GM18520 (cell line): ENCODE measurements around the gene EPB41L4B.

Experiments
- ATAC-seq: cut with Tn5 transposase; IDR thresholded peaks from one replicate; pipeline ENCODE4 v1.9.1; 2021; ENCODE audit not compliant: unreplicated experiment

Gene EPB41L4B

DNA sequence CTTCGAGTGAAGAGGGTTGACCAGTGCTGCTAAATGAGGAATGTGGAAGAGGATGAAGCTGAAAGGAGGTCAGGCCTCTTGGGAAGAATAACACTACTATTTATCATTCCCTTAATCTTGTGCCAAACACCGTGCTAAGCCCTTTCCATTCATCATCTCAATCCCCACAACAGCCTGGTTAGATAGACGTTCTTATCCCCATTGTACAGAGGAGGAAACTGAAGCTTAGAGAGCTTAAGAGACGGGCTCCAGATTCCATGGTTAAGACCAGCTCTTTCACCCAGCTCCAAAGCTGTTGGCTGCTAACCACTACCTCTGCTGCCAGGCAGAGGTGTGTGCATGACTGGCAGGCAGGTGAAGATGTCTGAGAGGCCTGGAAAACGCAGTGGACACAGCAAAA, 868 bp upstream of the EPB41L4B start:
- no peak for ATAC-seq

DNA sequence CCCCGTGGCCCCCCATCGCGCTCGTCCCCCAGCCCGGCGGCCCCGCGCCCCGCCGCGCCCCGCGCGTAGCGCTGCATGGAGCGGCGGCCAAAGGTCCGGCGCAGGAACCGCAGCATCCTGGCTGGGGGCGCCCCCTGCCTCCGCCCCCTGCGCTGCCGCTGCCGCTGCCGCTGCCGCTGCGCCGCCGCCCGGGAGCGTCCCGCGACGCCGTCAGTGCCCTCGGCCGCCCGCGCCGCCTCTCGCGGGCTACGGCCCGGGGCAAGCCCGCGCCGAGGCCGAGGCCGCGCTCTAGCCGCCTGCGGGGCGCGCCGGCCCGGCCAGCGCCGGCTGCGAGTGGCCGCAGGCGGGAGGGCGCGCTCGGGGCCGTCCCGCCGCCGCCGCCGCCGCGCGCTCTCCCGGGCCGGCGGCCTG, 523 bp downstream of the EPB41L4B start:
- ATAC-seq, result peak; percentile 12

DNA sequence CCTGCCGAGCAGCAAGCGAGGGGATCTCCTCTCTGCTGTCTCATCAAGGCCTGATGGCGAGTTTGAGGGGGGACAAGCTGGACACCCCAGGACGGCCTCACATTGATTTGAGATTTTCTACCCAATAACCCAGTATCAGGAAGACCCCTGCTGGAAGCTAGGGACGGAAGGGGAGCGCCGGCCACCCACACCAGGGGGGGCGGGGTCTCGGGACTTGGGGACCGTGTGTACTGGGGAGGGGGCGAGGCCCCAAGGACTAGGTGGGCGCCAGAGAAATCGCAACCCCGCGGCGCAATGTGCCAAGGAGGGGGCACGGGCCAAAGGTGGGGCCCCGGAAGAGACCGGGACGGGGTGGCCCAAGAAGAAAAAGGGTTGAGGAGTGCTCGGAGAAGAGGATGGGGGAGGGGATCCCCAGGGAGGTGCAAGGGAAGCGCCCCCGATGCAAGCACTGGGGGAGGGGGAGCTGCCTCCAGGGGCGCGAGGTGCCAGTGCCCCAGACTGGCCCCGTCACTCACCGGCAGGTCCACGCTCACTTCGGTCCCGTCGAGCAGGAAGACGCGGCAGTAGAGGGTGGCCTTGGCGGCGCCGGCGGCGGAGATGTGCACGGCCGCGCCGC, 1.1 kb downstream of the EPB41L4B start:
- no peak for ATAC-seq

DNA sequence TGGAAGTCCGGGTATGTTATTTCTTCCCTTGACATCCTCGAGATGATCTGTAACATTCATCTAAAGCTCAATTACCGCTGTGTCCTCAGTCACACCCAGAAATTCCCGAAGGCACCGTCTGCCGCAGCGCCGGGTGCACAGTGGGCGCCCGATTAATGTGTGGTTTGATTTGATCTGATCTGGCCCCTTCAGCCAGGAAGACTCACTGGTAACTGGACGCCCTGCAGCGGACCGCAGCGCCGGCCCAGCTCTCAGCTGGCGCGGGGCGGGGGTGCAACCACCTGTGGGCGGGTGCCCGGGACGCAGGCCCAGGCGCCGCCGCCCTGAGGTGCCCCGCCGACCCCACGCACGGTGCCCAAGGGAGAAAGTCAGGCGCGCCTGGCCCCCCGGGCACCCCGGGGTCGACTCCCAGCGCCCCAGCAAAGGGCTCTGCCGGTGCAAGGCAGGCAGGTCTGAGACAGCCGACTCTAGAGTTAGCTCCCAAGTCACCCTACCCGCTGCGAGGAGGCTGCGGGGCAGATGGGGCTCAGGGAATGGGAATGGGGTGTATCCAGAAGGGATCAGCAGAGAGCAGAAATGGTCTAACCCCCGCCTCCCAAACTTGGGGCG, 1.7 kb downstream of the EPB41L4B start:
- ATAC-seq, result no peak

DNA sequence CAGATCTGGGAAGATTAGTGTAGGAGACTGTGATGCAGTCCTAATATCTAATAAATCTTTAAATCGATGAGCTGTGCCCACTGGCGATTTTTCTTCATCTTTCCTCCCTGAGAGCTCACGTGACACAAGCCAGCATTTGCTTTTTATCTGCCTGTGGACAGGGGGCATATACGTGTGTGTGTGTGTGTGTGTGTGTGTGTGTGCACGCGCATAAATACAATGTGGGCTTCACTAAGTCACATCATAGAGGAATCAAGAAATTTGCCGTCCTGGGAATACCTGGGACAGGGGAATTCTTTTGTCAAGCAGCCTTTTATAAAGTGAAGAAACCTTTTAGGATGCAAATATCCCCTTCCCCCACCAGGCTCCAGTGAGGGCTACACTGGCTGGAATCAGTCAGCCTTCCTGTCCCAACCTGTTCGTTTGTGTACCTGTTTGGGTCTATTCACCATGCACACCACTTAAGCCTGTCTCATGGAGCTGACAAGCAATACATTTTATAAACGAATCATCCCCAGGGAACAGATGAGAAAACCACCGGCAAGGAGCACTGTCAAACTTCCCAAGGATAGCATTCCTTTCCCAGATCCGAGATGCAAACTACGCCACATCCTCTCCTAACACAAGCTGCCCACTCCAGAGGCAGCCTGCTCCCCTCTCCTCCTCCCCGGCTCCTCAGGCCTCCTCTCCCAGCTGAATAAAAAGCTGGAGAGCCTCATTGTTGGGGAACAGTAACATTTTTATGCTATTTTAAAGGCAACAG, 2.7 kb downstream of the EPB41L4B start:
- ATAC-seq, result no peak

DNA sequence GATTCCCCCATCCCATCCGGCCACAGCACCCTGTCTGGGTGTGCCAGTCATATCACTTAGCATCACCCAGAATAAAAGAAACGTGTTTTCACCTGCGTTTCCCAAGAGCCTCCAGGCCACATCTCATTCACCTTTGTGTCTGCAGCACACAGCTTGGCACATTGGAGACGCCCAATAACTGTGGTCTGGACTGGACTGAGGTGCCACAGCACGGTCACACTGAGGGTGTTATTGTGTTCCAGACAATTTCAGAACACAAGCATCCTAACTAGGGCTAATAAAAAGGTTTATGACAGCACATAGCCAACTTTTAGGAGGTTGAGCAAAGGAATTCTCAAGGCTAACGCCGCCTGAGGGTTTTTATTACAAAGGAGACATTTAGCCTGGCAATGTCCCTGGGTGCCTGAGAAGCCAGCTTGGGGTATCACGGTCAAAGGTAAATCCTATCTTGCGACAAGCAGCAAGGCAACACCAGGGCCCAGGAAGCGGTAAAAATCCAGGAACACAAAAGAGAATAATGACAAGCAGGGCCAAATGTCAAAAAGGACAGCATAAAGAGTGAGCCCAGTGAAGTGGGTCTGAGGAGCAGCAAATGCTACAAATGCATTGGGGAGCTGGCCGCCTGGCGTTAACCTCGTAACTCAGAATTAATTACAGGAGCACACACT, 3.4 kb downstream of the EPB41L4B start:
- ATAC-seq, result no peak

DNA sequence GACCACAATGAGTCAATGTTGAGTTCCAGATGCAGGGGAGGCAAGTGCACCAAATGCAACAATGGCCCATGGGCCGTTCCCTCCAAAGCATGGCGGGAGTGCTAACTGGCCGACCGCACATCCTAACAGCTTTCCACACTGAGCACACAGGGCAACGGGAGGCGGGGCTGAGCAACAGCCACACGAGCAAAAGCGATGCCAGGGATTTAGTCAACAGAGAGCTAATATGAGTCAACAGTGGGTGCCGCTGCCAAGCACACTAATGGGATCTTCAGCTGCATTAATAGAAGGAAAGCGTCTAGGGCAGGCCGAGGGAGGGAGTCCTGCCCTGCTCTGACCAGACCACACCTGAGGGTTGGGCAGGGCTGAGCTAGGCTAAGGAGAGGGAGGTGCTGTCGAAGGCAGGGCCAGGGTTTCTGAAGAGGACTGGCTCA, 4.6 kb downstream of the EPB41L4B start:
- ATAC-seq, result no peak

DNA sequence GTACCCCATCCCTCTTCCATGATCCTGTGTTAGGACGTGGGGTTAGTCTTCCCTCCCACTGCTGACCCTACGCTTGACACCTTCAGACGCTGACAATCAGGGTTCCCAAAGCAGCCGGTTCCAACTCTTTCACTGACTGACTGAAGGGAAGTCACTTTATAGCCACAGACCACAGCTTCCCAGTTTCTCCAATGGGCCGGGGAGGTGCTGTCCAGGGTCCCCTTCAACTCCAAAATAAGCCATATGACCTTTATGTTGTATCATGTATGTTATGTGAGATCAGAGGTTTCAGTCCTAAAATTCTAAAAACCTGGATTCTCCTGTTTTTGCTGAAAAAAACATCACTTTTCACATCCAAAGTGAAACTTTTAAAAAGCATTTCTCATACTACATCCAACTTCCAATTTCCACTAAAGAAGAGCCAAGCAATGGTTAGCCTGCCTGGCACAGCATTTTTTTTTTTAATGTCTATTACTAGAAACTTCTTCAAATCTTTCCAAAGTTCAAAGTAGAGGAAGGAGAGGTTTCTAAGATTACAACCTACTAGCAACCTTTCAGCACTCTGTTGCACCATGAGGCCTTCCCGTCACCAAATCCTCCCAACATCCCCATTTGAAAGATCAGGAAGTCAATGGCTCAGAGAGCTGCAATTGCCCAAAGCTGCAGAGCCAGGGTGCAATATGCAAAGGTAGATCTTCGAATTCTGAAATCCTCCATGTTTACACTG, 5.2 kb downstream of the EPB41L4B start:
- ATAC-seq, result no peak

DNA sequence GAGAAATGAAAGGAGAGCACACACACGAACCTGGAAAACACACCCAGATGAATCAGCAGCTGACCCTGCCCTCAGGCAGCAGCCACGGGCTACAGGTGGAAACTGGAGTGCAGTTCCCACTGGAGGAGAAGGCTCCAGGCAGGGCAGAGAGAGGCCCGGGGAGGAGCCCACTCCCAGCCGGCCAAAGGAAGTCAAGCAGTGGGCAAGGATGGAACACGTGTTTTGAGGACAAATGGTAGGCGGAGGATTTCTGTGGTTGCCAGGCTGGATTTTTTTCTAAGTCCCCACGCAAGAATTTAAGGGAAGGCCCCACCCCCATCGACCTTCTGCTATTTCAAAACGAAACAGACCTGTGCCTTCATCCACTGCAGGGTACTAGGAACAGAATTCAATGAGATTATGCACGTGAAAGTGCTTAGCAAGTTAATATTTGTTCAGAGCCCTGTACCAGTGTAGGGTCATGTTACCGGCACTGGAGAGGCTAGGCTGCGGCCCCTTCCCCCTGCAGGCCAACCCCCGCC, 6.8 kb downstream of the EPB41L4B start:
- no peak for ATAC-seq

DNA sequence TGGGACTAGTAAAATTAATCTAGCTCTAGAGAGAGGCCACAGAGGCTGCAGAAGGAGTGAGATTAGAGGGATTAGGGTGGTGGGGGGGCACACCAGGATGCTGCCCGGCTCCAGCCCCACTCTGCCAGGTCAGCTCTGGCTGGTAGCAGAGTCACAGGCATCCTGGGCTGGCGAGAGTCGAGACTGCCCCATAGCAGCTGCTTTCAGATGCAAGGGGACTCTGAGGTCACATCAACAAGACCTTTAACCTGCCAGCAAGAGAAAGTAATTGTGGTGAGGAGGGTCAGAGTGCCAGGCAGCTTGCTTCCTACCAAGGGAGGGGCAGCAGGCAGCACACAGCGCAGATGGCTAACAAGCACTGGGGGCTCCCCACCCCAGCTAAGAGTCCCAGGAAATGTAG, 7.5 kb downstream of the EPB41L4B start:
- ATAC-seq, result no peak

DNA sequence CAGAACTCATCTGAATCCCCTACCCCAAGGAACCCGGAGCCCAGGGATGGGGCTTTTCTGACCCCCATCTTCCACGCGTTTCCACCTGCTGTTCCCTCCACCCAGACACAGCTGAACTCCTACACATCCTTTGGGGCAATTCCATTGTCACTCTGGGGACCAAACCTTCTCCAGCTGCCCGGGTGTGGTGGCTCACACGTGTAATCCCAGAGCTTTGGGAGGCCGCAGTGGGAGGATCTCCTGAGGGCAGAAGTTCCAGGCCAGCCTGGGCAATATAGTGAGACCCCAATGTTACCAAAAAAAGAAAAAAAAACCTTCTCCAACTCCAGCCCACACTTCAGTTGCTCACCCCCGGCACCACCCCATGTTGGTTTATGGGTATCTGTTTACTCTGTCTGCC, 8.1 kb downstream of the EPB41L4B start:
- ATAC-seq, result no peak

DNA sequence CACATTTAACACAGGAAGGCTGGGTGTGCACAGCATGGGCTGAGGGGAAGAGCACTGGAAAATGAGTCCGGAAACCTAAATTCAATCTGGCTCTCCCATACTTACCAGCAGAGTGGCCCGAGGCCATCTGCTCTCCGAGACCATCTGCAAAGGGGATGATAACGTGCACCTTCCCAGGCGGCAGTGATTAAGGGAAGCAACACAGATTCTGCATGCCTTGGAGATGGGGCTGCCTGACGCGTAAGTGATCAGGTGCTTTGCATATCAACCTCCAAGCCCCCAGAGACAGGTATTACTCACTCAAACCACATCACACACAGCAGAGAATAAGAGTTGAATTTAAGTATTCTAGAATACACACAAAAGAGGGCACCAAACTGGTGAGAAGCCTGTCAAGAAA, 9.1 kb downstream of the EPB41L4B start:
- no peak for ATAC-seq

DNA sequence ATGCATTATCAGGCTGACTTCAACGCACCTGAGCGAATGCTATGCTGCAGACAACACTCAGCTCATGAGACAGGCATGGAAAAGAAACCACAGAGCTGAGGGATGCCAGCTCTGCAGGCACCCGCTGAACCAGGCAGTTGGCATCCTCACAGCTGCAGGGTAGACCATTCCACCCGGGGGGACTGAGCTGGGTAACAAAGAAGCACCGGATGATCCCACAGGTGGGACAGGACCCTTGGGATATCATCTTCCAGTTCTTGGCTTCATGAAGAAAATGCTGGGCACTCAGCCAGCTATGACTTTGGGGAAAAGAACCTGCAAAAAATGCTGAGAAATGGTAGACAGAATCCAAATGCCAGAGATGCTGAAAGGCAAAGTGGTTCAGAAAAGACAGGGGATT, 9.6 kb downstream of the EPB41L4B start:
- no peak for ATAC-seq

DNA sequence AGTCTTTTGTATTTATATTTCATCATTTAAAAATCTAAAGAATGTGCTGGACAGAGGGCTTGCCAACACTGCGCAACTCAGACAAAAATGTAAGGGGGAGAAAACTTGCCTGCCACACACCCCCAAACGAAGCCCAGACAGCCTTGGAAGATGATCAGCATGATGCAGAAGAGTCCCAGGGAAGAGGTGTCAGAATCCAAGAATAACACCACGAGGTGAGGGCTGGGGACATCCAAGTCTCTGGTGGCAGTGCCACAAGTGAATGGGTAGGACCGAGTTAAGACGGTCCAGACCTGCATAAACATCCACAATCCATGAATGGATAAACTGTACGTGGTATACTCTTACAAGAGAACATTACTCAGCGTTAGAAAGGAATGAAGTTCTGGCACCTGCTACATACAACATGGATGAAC, 10.4 kb downstream of the EPB41L4B start:
- no peak for ATAC-seq

DNA sequence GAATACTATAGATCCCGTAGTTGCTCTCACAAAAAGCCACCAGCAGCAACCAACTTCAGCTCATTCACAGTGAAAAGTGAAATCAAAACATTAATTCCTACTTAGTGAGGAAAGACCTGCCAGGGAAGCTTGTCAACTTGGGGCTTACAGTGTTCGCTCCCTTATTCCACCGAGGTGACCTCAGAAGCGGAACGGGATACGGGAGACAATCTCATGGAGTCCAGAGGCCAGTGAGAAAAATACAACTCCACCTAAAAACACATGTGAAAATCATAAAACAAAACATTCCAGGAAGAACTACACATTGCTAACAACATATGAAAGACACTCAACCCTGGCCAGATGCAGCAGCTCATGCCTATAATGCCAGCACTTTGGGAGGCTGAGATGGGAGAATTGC, 11.6 kb downstream of the EPB41L4B start:
- no peak for ATAC-seq

DNA sequence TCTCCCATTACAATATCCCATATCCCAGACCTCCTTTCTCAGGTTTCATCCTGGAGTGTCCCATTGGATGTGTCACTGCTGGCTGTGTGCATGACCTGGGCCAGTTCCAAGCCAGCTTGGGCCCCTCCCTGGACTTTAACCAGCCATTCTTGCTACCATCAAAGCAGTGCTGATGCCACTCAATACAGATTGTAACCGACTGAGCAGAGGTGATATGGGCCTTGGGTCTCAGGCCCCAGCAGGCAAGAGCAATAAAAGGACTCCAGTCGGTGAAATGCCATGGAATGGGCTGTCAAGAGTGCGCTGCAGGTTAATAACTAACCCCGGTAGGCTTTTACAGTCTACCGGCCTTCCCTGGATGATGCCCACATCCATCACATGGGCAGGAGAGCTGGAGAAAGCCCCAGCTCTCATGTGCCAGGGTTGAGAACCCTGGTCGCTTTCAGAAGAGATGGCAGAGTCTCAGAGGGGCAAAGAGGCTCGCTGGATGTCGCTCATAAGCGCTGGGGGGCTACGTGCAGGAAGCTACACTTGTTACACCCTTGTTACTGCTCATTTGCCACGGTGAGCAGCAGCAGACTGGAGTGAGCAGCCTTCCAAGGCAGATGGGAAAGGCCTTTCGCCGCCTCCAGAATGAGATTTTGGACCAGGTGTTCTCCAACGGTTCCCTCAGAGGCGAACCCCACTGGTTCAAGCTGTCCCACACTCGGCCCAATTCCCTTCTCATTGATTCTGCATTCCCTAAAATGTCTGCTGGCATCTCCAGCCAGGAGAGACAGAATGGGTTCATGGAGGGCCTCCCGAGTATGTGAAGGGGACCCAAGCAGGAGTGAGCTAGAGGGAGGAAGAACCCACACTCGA, 13.2 kb downstream of the EPB41L4B start:
- no peak for ATAC-seq

DNA sequence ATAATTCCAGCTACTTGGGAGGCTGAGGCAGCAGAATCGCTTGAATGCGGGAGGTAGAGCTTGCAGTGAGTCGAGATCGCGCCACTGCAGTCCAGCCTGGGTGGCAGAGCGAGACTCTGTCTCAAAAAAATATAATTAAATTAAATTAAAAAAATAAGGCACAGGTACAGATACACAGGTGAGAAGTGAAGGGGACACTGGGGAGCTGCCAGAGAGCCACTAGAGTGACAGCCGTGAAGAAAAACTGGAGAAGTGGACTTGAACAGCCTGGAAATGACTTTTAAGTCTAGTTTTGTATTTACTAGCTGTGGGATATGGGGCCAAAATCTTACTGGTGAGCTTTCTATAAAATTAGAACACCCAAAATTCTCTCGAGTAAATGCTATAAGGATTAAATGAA, 15.1 kb downstream of the EPB41L4B start:
- no peak for ATAC-seq

DNA sequence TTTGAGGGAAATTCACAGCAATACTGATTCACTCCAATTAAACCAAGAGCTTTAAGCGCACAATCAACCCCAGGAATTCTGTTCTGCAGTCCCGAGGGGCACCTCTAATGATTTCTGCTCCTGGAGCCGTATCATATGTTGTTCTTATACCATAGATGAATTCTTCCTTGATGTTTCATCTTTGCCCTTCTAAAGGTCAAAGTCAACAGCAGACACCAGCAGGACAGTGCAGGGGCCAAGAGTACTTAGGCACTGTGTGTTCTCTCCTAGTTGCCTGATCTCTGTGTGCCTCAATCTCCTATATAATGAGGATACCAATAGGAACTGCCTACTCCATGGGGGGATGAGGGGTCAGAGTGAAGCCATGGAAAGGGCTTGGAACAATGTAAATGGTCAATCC, 16.5 kb downstream of the EPB41L4B start:
- ATAC-seq, result no peak

DNA sequence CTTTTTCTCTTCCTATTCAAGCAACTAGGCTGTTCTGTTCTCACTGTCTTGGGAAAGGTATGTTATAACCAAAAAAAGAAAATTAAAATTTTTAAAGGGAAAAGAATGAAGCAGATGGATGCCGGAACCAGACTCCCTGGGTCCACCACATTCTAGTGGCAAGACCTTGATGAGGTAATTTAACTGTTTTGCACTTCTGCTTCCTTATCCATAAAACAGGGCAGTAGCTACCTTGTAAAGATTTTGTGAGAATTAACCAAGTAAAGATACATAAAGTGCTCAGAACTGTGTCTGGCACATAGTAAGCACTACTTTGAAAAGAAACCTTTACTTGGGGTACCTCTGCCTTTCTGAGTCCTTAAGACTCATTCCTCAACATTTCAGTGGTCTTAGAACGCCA, 17.0 kb downstream of the EPB41L4B start:
- no peak for ATAC-seq

DNA sequence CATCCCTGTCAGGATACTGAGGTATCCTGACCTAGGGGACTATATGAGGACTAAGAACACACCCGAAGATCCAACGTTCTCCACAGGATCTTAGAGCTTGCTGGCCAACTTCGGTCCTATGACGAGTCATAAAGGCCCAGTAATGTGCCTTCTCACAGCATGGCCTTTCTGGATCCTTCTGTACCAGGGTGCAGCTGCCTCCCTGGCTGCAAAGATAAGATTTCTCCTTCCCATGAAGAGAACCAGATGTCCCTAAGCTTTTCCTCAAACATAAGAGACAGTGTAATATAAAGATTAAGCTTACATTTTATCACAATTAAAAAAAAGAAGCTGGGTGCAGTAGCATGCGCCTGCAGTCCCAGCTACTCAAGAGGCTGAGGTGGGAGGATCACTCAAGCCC, 18.3 kb downstream of the EPB41L4B start:
- ATAC-seq, result no peak
